Measurements from ENCODE around the gene TNFSF13. TPM values are rescaled to one million over a fixed set of nuclear protein-coding genes. Genes with fewer than 3 reads are reported as not detected.

TNFSF13 gene
- total and polyA plus RNA-seq, 2 of the 8 experiments (the other 6 are each of a cell fraction or from before 2014, with no cell fraction given) = 2.1 to 2.6 TPM

GRCh38 chr17:7511108-7511507 lies 47.4 kb upstream of the TNFSF13 start:
- no peak overlapping the region for H2BK12ac ChIP-seq (ENCODE audit: low read depth, low read length)
- TF ChIP-seq ASH2L (IDR thresholded peaks at IDR 0.05; ENCODE audit: low read length) (no peak), MAFK (IDR thresholded peaks at IDR 0.05; ENCODE audit: low read depth, low read length) (no peak), POLR2AphosphoS5 (IDR thresholded peaks at IDR 0.05; ENCODE audit: low read depth, low read length) (peak; percentile 51; the same call in 1 of the 2 replicates), HDAC6 (IDR thresholded peaks at IDR 0.05; ENCODE audit: low read depth, low read length) (no peak), GTF2F1 (IDR thresholded peaks at IDR 0.05; ENCODE audit: borderline replicate concordance, low read depth, low read length) (no peak), EP300 (IDR thresholded peaks at IDR 0.05; ENCODE audit: borderline replicate concordance in 1 of 2, low read depth in 2 of 2, low read length in 2 of 2) (no peak), CEBPB (IDR thresholded peaks at IDR 0.05; ENCODE audit: low read depth, low read length) (no peak), POLR2A (IDR thresholded peaks at IDR 0.05; ENCODE audit: control extremely low read depth in 1 of 2, low read depth in 2 of 2, low read length in 2 of 2) (0 out of 3 replicates have a peak, but pooled peaks of 1 of the 2 experiments have one; percentile 9), EZH2 (IDR thresholded peaks at IDR 0.05; ENCODE audit: low read depth, low read length, severe bottlenecking) (no peak), RBBP5 (IDR thresholded peaks at IDR 0.05; ENCODE audit: borderline replicate concordance, low read depth, low read length) (no peak), FOSL1 (IDR thresholded peaks at IDR 0.05; ENCODE audit: insufficient read depth, low read depth, low read length) (no peak)
- TF ChIP-seq, protein P1, sequence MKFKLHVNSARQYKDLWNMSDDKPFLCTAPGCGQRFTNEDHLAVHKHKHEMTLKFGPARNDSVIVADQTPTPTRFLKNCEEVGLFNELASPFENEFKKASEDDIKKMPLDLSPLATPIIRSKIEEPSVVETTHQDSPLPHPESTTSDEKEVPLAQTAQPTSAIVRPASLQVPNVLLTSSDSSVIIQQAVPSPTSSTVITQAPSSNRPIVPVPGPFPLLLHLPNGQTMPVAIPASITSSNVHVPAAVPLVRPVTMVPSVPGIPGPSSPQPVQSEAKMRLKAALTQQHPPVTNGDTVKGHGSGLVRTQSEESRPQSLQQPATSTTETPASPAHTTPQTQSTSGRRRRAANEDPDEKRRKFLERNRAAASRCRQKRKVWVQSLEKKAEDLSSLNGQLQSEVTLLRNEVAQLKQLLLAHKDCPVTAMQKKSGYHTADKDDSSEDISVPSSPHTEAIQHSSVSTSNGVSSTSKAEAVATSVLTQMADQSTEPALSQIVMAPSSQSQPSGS (IDR thresholded peaks at IDR 0.05; ENCODE audit: low read length) = no peak

More at GRCh38 chr17:7511108-7511507, 47.4 kb upstream of the TNFSF13 start:
- no peak overlapping the region for H3K18ac ChIP-seq (ENCODE audit: extremely low read depth, low read length)
- no peak overlapping the region for H3K9ac ChIP-seq (replicated peaks in 1 of 4; ENCODE audit: extremely low read depth in 1 of 4, low read depth in 3 of 4, low read length in 3 of 4)
- H2AK5ac ChIP-seq (ENCODE audit: low read depth, low read length) = no peak overlapping the region
- no peak overlapping the region for H4K8ac ChIP-seq (ENCODE audit: extremely low read depth, insufficient read depth, low read length)
- H3K79me2 ChIP-seq (ENCODE audit: control insufficient read depth in 1 of 2, insufficient read depth in 2 of 2, low read length in 2 of 2) = no peaks in the 10 kb centered on the region
- H3K4me1 ChIP-seq (replicated peaks in 1 of 4; ENCODE audit: control insufficient read depth in 3 of 4, insufficient read depth in 4 of 4, low read length in 3 of 4) = no peaks in the 10 kb centered on the region
- no peak overlapping the region for H3K27ac ChIP-seq (ENCODE audit: low read depth, low read length)
- H3K36me3 ChIP-seq (ENCODE audit: control insufficient read depth in 2 of 4, insufficient read depth in 4 of 4, low read length in 3 of 4) = peaks cover 31 to 72% (median 65%) of the 10 kb centered on the region in 4 experiments
- no peaks in the 10 kb centered on the region for H3K27me3 ChIP-seq (replicated peaks in 1 of 4; ENCODE audit: control insufficient read depth in 3 of 4, extremely low read depth in 1 of 4, insufficient read depth in 3 of 4, low read length in 3 of 4)
- no peak overlapping the region for H2BK15ac ChIP-seq (ENCODE audit: low read length)
- H3K4me3 ChIP-seq (ENCODE audit: extremely low read depth in 1 of 4, insufficient read depth in 2 of 4, low read depth in 3 of 4, low read length in 4 of 4) = no peak overlapping the region
- FAIRE-seq (no peak), DNase-seq (ENCODE audit: low read depth in 1 of 2, low spot score in 2 of 2) (no peak)
- H2AFZ ChIP-seq (ENCODE audit: low read length) = no peak overlapping the region
- no peak overlapping the region for H3K14ac ChIP-seq (ENCODE audit: insufficient read length)
- no peak overlapping the region for H3K4me2 ChIP-seq (ENCODE audit: insufficient read depth in 1 of 2, low read depth in 2 of 2, low read length in 2 of 2)
- no peak overlapping the region; the same call in 1 of the 2 replicates for H2BK20ac ChIP-seq (ENCODE audit: low read length)
- H3K56ac ChIP-seq (replicated peaks; ENCODE audit: insufficient read length, low read depth, low read length) = no peak overlapping the region
- H3K23ac ChIP-seq (ENCODE audit: insufficient read length) = no peak overlapping the region
- no peak overlapping the region for H2BK120ac ChIP-seq (replicated peaks; ENCODE audit: low read depth, low read length)
- peaks cover 5% of the 10 kb centered on the region; the same call in 1 of the 2 replicates for H3K23me2 ChIP-seq (ENCODE audit: low read depth, low read length)
- WGBS, 2 experiments (ENCODE audit: extremely low coverage in 1 of 2, insufficient coverage in 1 of 2, insufficient read length in 1 of 2, insufficient replicate concordance in 2 of 2, low coverage in 1 of 2, low lambda C conversion rate in 2 of 2, missing lambda C conversion rate in 1 of 2) = 88% methylated on average over 10 of the region's 10 CpGs; no CpG with 5 or more reads in 1 of the 2 experiments
- H4K5ac ChIP-seq (ENCODE audit: insufficient read length, low read depth, low read length) = no peak overlapping the region
- ChIA-PET POLR2A (ENCODE audit: partially characterized antibody) (interaction anchor here (1.4 to 4.5 kb wide), 2 partner anchors 19 to 26 kb away, joined by 4 to 24 read pairs; partner anchors contain the start of gene POLR2A), CTCF (ENCODE audit: partially characterized antibody) (interaction anchor here (0.6 to 11.8 kb wide), 8 partner anchors 8 to 725 kb away, joined by 3 to 251 read pairs (median 3); partner anchors contain the start of genes SENP3 and TNFSF13)
- H4K91ac ChIP-seq (replicated peaks; ENCODE audit: insufficient read length, low read length) = no peak overlapping the region
- H4K20me1 ChIP-seq (replicated peaks in 1 of 2; ENCODE audit: control insufficient read depth in 1 of 2, insufficient read depth in 2 of 2, low read length in 2 of 2) = peaks cover 0 to 18% of the 10 kb centered on the region in 2 experiments
- H3K79me1 ChIP-seq (ENCODE audit: low read depth, low read length) = no peaks in the 10 kb centered on the region; the same call in 1 of the 2 replicates
- no peak overlapping the region for H3K4ac ChIP-seq (replicated peaks; ENCODE audit: insufficient read length, low read depth, low read length)
- no peak overlapping the region for H2BK5ac ChIP-seq (ENCODE audit: low read depth, low read length)
- no peaks in the 10 kb centered on the region; a peak in 1 of 4 replicates for H3K9me3 ChIP-seq (ENCODE audit: insufficient read depth in 2 of 2, low read depth in 1 of 2, low read length in 1 of 2)

Measured in H1 (cell line).